ENCODE data around the gene C1QTNF8.
"Not testable (repeated sequence)": the region's sequence is repeated elsewhere in the genome, so short reads cannot be mapped to it uniquely, and the experiment has no call there.

The C1QTNF8 gene

GRCh38 chr16:1095450-1096168 is 435 bp downstream of the C1QTNF8 start:
- DNase-seq, result no peak
- Mint-ChIP-seq H3K4me3 (no peak overlapping the region), H3K9me3 (peaks cover 9% of the 10 kb centered on the region), H3K36me3 (peaks cover 6% of the 10 kb centered on the region), H3K4me1 (no peaks in the 10 kb centered on the region), H3K27ac (no peak overlapping the region), H3K27me3 (peaks cover 24% of the 10 kb centered on the region)
- CTCF ChIA-PET, result no interaction called here

- CTCF ChIA-PET, result no interaction called here
- H3K9me3 Mint-ChIP-seq, result peaks cover 9% of the 10 kb centered on the region
- no peaks in the 10 kb centered on the region for H3K4me1 Mint-ChIP-seq
- no peak for DNase-seq
- no peak overlapping the region for H3K27ac Mint-ChIP-seq
- H3K27me3 Mint-ChIP-seq, result peaks cover 25% of the 10 kb centered on the region
- H3K4me3 Mint-ChIP-seq, result no peak overlapping the region
- peaks cover 6% of the 10 kb centered on the region for H3K36me3 Mint-ChIP-seq
Measured at GRCh38 chr16:1094601-1095449, 1.2 kb downstream of the C1QTNF8 start.

GRCh38 chr16:1094124-1094479 is 1.9 kb downstream of the C1QTNF8 start:
- H3K4me1 Mint-ChIP-seq, result no peaks in the 10 kb centered on the region
- peaks cover 9% of the 10 kb centered on the region for H3K9me3 Mint-ChIP-seq
- H3K36me3 Mint-ChIP-seq, result peaks cover 6% of the 10 kb centered on the region
- peaks cover 19% of the 10 kb centered on the region for H3K27me3 Mint-ChIP-seq
- CTCF ChIA-PET, result no interaction called here
- no peak overlapping the region for H3K27ac Mint-ChIP-seq
- no peak overlapping the region for H3K4me3 Mint-ChIP-seq
- DNase-seq, result no peak

- peaks cover 21% of the 10 kb centered on the region for H3K27me3 Mint-ChIP-seq
- peaks cover 9% of the 10 kb centered on the region for H3K9me3 Mint-ChIP-seq
- peak; percentile 46 for DNase-seq
- peak overlapping the region; percentile 46 for H3K27ac Mint-ChIP-seq
- CTCF ChIA-PET, result no interaction called here
- peaks cover 6% of the 10 kb centered on the region for H3K36me3 Mint-ChIP-seq
- H3K4me1 Mint-ChIP-seq, result no peaks in the 10 kb centered on the region
- H3K4me3 Mint-ChIP-seq, result no peak overlapping the region
Measured at GRCh38 chr16:1093284-1094123, 2.5 kb downstream of the C1QTNF8 start.

GRCh38 chr16:1092685-1093283 is 3.3 kb downstream of the C1QTNF8 start:
- CTCF ChIA-PET, H3K4me1 Mint-ChIP-seq, H3K4me3 Mint-ChIP-seq, H3K36me3 Mint-ChIP-seq, DNase-seq, H3K9me3 Mint-ChIP-seq, H3K27ac Mint-ChIP-seq: not testable (repeated sequence)
- H3K27me3 Mint-ChIP-seq, result peaks cover 21% of the 10 kb centered on the region

- H3K36me3 Mint-ChIP-seq, result peaks cover 6% of the 10 kb centered on the region
- peaks cover 9% of the 10 kb centered on the region for H3K9me3 Mint-ChIP-seq
- CTCF ChIA-PET, result no interaction called here
- H3K27me3 Mint-ChIP-seq, result peaks cover 21% of the 10 kb centered on the region
- no peaks in the 10 kb centered on the region for H3K4me1 Mint-ChIP-seq
- H3K27ac Mint-ChIP-seq, result no peak overlapping the region
- no peak overlapping the region for H3K4me3 Mint-ChIP-seq
- no peak for DNase-seq
Measured at GRCh38 chr16:1091992-1092552, 4.0 kb downstream of the C1QTNF8 start.

- no peak overlapping the region for H3K27ac Mint-ChIP-seq
- no peak for DNase-seq
- no peak overlapping the region for H3K4me3 Mint-ChIP-seq
- H3K4me1 Mint-ChIP-seq, result no peaks in the 10 kb centered on the region
- peaks cover 21% of the 10 kb centered on the region for H3K27me3 Mint-ChIP-seq
- CTCF ChIA-PET, result no interaction called here
- H3K9me3 Mint-ChIP-seq, result peaks cover 11% of the 10 kb centered on the region
- peaks cover 6% of the 10 kb centered on the region for H3K36me3 Mint-ChIP-seq
Measured at GRCh38 chr16:1090620-1091587, 5.1 kb downstream of the C1QTNF8 start.

GRCh38 chr16:1089822-1090619 is 6.0 kb downstream of the C1QTNF8 start:
- Mint-ChIP-seq H3K27ac (no peak overlapping the region), H3K27me3 (peaks cover 21% of the 10 kb centered on the region), H3K4me1 (no peaks in the 10 kb centered on the region), H3K36me3 (peaks cover 6% of the 10 kb centered on the region), H3K4me3 (no peak overlapping the region), H3K9me3 (peaks cover 19% of the 10 kb centered on the region)
- CTCF ChIA-PET, result no interaction called here
- no peak for DNase-seq

GRCh38 chr16:1089439-1089821 is 6.6 kb downstream of the C1QTNF8 start:
- Mint-ChIP-seq H3K36me3 (peaks cover 6% of the 10 kb centered on the region), H3K9me3 (peaks cover 22% of the 10 kb centered on the region), H3K27me3 (peaks cover 21% of the 10 kb centered on the region), H3K4me3 (no peak overlapping the region), H3K27ac (no peak overlapping the region), H3K4me1 (no peaks in the 10 kb centered on the region)
- CTCF ChIA-PET, result no interaction called here
- no peak for DNase-seq

GRCh38 chr16:1088295-1089170 is 7.5 kb downstream of the C1QTNF8 start:
- no peak overlapping the region for H3K27ac Mint-ChIP-seq
- no peaks in the 10 kb centered on the region for H3K4me1 Mint-ChIP-seq
- no peak overlapping the region for H3K4me3 Mint-ChIP-seq
- CTCF ChIA-PET, result no interaction called here
- peaks cover 5% of the 10 kb centered on the region for H3K36me3 Mint-ChIP-seq
- DNase-seq, result no peak
- peaks cover 27% of the 10 kb centered on the region for H3K9me3 Mint-ChIP-seq
- H3K27me3 Mint-ChIP-seq, result peaks cover 15% of the 10 kb centered on the region

- CTCF ChIA-PET, result not testable (repeated sequence)
- H3K9me3 Mint-ChIP-seq, result peaks cover 18% of the 10 kb centered on the region
Measured at GRCh38 chr16:1086443-1086842, 9.6 kb downstream of the C1QTNF8 start.

GRCh38 chr16:1084971-1085370 is 11.1 kb downstream of the C1QTNF8 start:
- Mint-ChIP-seq H3K4me1 (no peaks in the 10 kb centered on the region), H3K4me3 (no peak overlapping the region), H3K27ac (no peak overlapping the region), H3K27me3 (peaks cover 28% of the 10 kb centered on the region), H3K36me3 (no peaks in the 10 kb centered on the region), H3K9me3 (peaks cover 18% of the 10 kb centered on the region)
- CTCF ChIA-PET, result no interaction called here
- DNase-seq, result no peak

More at GRCh38 chr16:1086443-1086842, 9.6 kb downstream of the C1QTNF8 start:
- not testable (repeated sequence) for H3K36me3 Mint-ChIP-seq, H3K4me3 Mint-ChIP-seq, H3K4me1 Mint-ChIP-seq, H3K27ac Mint-ChIP-seq, DNase-seq
- peaks cover 23% of the 10 kb centered on the region for H3K27me3 Mint-ChIP-seq

Measured in activated naive CD4-positive, alpha-beta T cell treated with anti-CD3 and anti-CD28 coated beads, Interleukin-2, amount 10 ng/mL, durations not matched to agents 7 days and 5 days (primary cell).